CD4-positive, alpha-beta T cell treated with Interleukin-2 at 100 ng/mL for 4 hours (primary cell): ENCODE results near the gene CSRP1.
A peak's percentile ranks its signal among the peaks of the same experiment; 100 is the strongest.
"Not testable (repeated sequence)": the region's sequence is repeated elsewhere in the genome, so short reads cannot be mapped to it uniquely, and the experiment has no call there.

Experiments used
- DNase-seq: peaks from one replicate; pipeline ENCODE4 v3.0.0-alpha.2; 2020; ENCODE audit warnings: low spot score

Gene CSRP1

GRCh38 chr1:201476670-201477344 lies 30.1 kb downstream of the CSRP1 start:
- DNase-seq: no peak

- DNase-seq: no peak
Measured at GRCh38 chr1:201475915-201476669, 30.8 kb downstream of the CSRP1 start.

GRCh38 chr1:201475130-201475529 lies 31.8 kb downstream of the CSRP1 start:
- no peak for DNase-seq

- DNase-seq: no peak
Measured at GRCh38 chr1:201473296-201473695, 33.6 kb downstream of the CSRP1 start.

GRCh38 chr1:201472321-201472720 lies 34.6 kb downstream of the CSRP1 start:
- DNase-seq: not testable (repeated sequence)

- no peak for DNase-seq
Measured at GRCh38 chr1:201471772-201472171, 35.2 kb downstream of the CSRP1 start.

GRCh38 chr1:201470581-201470980 lies 36.3 kb downstream of the CSRP1 start:
- DNase-seq: no peak

GRCh38 chr1:201469645-201470074 lies 37.3 kb downstream of the CSRP1 start:
- no peak for DNase-seq

GRCh38 chr1:201468844-201469644 lies 37.9 kb downstream of the CSRP1 start, which contains the start of gene PHLDA3:
PHLDA3 (minus strand) TSS chr1:201469188; CDS start chr1:201468786, 402 bp downstream.
- peak; percentile 40 for DNase-seq

GRCh38 chr1:201468501-201468843 lies 38.5 kb downstream of the CSRP1 start:
- DNase-seq: no peak

- DNase-seq: no peak
Measured at GRCh38 chr1:201466492-201466891, 40.4 kb downstream of the CSRP1 start.

- DNase-seq: no peak
Measured at GRCh38 chr1:201465698-201466290, 41.1 kb downstream of the CSRP1 start.

GRCh38 chr1:201463071-201463552 lies 43.8 kb downstream of the CSRP1 start:
- no peak for DNase-seq

- DNase-seq: no peak
Measured at GRCh38 chr1:201461645-201462441, 45.1 kb downstream of the CSRP1 start.

GRCh38 chr1:201460814-201461644 lies 45.9 kb downstream of the CSRP1 start:
- DNase-seq: no peak

GRCh38 chr1:201459775-201460174 lies 47.1 kb downstream of the CSRP1 start:
- no peak for DNase-seq

GRCh38 chr1:201459052-201459451 lies 47.9 kb downstream of the CSRP1 start:
- no peak for DNase-seq

GRCh38 chr1:201457508-201457960 lies 49.4 kb downstream of the CSRP1 start:
- no peak for DNase-seq

- DNase-seq: no peak
Measured at GRCh38 chr1:201456499-201457309, 50.2 kb downstream of the CSRP1 start.
